ENCODE results near the gene TWSG1.

- TF ChIP-seq CTCF (IDR thresholded peaks at IDR 0.05) (no peak), POLR2A (IDR thresholded peaks at IDR 0.05) (no peak)
These were observed 22.4 kb downstream of the TWSG1 start for GRCh38 chr18:9356976-9357375.

All from vagina (tissue), 2 donors.